NT2/D1 (cell line): ENCODE results near the gene SRPRA.

Experiments used
- YY1 ChIP-seq: IDR thresholded peaks from 2 replicates; pipeline ENCODE4 v1.6.1; 2011; ENCODE audit not compliant: insufficient read length, insufficient read depth
- ZNF274 ChIP-seq: IDR thresholded peaks from 2 replicates; pipeline ENCODE4 v1.6.1; 2011; ENCODE audit warnings: mild to moderate bottlenecking, low read depth, low read length

DNA sequence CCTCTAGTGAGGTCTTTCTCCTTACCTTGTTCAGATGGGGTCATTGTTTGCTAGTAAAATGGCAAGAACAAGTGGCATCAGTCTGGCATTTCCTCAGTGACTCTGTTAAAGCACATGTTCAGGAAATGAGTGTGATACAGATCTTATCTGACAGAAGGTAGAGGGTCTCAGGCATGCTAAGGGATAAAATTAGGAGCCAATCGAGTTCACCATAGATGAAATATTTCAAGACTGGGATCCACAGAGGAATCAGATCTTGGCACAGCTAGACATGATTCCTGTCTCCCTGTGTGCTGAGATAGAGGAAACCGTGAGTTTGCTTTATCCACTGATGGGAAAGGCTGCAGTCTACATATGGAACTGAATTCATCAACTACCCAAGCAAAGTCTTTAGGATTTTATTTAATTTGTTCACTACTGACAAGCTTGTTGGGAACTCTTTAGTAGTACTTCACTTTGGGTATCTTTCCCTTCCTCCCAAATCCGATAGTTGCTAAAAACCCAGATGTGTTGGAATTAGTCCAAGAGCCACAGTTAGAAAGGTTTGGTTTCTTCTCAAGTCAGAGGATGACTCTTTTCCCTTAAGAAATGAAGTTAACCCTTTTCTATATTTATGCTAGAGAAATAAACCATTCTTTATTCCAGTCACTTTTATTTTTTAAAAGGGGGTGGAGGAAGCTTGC, 38.7 kb downstream of the SRPRA start:
- TF ChIP-seq ZNF274 (no peak), YY1 (no peak)
